ENCODE data around the gene RNF144B. TPM values are rescaled to one million over a fixed set of nuclear protein-coding genes. Genes with fewer than 3 reads are reported as not detected.

Gene RNF144B
- total and polyA plus RNA-seq, 2 experiments from 2014 or later = 4.2 to 9.0 TPM

DNA sequence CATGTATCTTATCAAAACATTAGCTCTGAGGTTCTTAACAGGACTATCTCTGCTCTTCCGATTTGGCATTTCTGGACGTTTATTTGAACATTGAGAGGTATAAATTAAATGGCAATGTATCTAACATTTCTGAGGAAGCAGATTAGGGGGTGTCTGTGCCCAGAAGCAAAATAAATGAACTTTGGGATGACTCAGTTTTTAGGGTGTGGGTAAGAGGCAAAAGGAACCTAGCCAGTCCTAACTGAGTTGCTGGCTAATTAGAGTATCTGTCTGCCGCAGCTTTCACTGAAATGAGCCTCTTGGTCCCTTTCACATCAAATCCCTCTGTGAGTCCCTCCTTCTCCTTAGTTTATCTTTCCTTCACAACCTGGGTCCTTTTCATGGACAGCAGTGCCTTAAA lies 1.1 kb downstream of the RNF144B start (continued):
- no peak for TF ChIP-seq CTCF (conservative IDR thresholded peaks at IDR 0.05; ENCODE audit: low read depth in 2 of 2)
- no peak for TF ChIP-seq EZH2phosphoT487 (IDR thresholded peaks at IDR 0.05; ENCODE audit: unreplicated experiment)
- no peak for TF ChIP-seq ZNF114 (CRISPR knock-in tag; IDR thresholded peaks at IDR 0.05)
- TF ChIP-seq CREB1 (CRISPR knock-in tag; IDR thresholded peaks at IDR 0.05; ENCODE audit: low read depth) = no peak
- no peak for TF ChIP-seq POLR2AphosphoS5 (IDR thresholded peaks at IDR 0.05; ENCODE audit: low read depth)

DNA sequence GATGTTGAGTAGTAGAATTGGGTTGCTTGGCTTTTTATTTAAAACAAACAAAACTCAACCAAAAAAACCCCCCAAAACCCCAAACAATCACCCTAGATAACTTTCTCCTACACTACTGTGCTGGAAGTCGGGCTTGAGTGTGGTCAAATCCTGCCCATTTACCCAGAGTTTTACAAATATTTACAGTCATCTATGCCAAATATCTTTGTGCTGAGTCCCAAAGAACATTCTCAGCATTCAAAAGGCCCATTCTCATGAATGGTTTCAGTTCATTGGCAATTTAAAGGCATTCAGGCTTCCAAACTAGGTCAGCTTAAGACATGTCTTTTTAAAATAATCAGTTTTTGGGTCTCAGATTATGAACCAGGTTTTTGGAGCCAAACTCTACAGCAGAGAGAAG lies 1.8 kb downstream of the RNF144B start:
- H3K4me3 ChIP-seq = peak overlapping the region; percentile 64
- Mint-ChIP-seq H3K4me3 (peak overlapping the region; percentile 93), H3K9me3 (no peaks in the 10 kb centered on the region; the same call in 1 of the 3 replicates), H3K27ac (no peak overlapping the region), H3K4me1 (peaks cover 44% of the 10 kb centered on the region), H3K36me3 (ENCODE audit: low read depth) (peaks cover 4% of the 10 kb centered on the region; the same call in 2 of the 3 replicates), H3K27me3 (ENCODE audit: insufficient read depth, low read depth, poor library complexity) (peaks cover 6% of the 10 kb centered on the region)
- no peak overlapping the region for H2AFZ ChIP-seq
- no peaks in the 10 kb centered on the region for H4K20me1 ChIP-seq (replicated peaks; ENCODE audit: insufficient read depth)
- ATAC-seq (no peak), DNase-seq (ENCODE audit: low spot score) (peak; percentile 32)
- H3K9me2 ChIP-seq (ENCODE audit: insufficient read depth) = no peaks in the 10 kb centered on the region
- peaks cover 10% of the 10 kb centered on the region; the same call in 1 of the 2 replicates for H3F3A ChIP-seq (replicated peaks; ENCODE audit: low read depth)
- peaks cover 45% of the 10 kb centered on the region for H3K4me1 ChIP-seq (ENCODE audit: insufficient read depth)
- H3K36me3 ChIP-seq (ENCODE audit: insufficient read depth) = no peaks in the 10 kb centered on the region
- H3K79me2 ChIP-seq (replicated peaks; ENCODE audit: insufficient read depth) = peaks cover 26% of the 10 kb centered on the region
- H3K27ac ChIP-seq (ENCODE audit: low read depth) = peak overlapping the region; percentile 12; the same call in 1 of the 2 replicates
- no peak for TF ChIP-seq ZNF331 (CRISPR knock-in tag; IDR thresholded peaks at IDR 0.05; ENCODE audit: low read depth)
- TF ChIP-seq ETS1 (IDR thresholded peaks at IDR 0.05) = no peak
- TF ChIP-seq STAT1 (IDR thresholded peaks at IDR 0.05; ENCODE audit: unreplicated experiment) = no peak
- no peak for TF ChIP-seq NANOG (IDR thresholded peaks at IDR 0.05; ENCODE audit: borderline replicate concordance)
- no peak for TF ChIP-seq ZNF114 (CRISPR knock-in tag; IDR thresholded peaks at IDR 0.05)
- no peak for TF ChIP-seq CREB1 (CRISPR knock-in tag; IDR thresholded peaks at IDR 0.05; ENCODE audit: low read depth)
- TF ChIP-seq EZH2phosphoT487 (IDR thresholded peaks at IDR 0.05; ENCODE audit: unreplicated experiment) = no peak
- TF ChIP-seq CTCF (conservative IDR thresholded peaks at IDR 0.05; ENCODE audit: low read depth in 2 of 2) = no peak
- TF ChIP-seq JUNB (IDR thresholded peaks at IDR 0.05; ENCODE audit: unreplicated experiment) = no peak
- no peak for TF ChIP-seq POLR2AphosphoS5 (IDR thresholded peaks at IDR 0.05; ENCODE audit: low read depth)
- TF ChIP-seq, protein P1, sequence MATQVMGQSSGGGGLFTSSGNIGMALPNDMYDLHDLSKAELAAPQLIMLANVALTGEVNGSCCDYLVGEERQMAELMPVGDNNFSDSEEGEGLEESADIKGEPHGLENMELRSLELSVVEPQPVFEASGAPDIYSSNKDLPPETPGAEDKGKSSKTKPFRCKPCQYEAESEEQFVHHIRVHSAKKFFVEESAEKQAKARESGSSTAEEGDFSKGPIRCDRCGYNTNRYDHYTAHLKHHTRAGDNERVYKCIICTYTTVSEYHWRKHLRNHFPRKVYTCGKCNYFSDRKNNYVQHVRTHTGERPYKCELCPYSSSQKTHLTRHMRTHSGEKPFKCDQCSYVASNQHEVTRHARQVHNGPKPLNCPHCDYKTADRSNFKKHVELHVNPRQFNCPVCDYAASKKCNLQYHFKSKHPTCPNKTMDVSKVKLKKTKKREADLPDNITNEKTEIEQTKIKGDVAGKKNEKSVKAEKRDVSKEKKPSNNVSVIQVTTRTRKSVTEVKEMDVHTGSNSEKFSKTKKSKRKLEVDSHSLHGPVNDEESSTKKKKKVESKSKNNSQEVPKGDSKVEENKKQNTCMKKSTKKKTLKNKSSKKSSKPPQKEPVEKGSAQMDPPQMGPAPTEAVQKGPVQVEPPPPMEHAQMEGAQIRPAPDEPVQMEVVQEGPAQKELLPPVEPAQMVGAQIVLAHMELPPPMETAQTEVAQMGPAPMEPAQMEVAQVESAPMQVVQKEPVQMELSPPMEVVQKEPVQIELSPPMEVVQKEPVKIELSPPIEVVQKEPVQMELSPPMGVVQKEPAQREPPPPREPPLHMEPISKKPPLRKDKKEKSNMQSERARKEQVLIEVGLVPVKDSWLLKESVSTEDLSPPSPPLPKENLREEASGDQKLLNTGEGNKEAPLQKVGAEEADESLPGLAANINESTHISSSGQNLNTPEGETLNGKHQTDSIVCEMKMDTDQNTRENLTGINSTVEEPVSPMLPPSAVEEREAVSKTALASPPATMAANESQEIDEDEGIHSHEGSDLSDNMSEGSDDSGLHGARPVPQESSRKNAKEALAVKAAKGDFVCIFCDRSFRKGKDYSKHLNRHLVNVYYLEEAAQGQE (IDR thresholded peaks at IDR 0.05; ENCODE audit: unreplicated experiment) = no peak
- H3K4me2 ChIP-seq = peak overlapping the region; percentile 82
- H3K27me3 ChIP-seq (ENCODE audit: insufficient read depth) = no peaks in the 10 kb centered on the region
